HEK293T (cell line): ENCODE measurements around the gene PAPLN.

Experiments
- CTCF ChIA-PET: fragments of 350-600 bp; formaldehyde crosslinking; extraction: SDS; loops from one replicate; lab custom pipeline; 2021; ENCODE audit warnings: antibody characterized with exemption, inconsistent platforms; lab: Yijun Ruan, JAX
- POLR2A ChIA-PET: fragments of 350-600 bp; formaldehyde crosslinking; extraction: SDS; loops from one replicate; lab custom pipeline; 2020; ENCODE audit warnings: antibody characterized with exemption, inconsistent platforms; lab: Yijun Ruan, JAX
- DNase-seq: peaks from one replicate; pipeline ENCODE4 v3.0.0; 2012; ENCODE audit warnings: mixed read lengths; ENCODE audit errors: extremely low spot score
- ARNT ChIP-seq: fragments of 450-650 bp; IDR thresholded peaks from 2 replicates; pipeline ENCODE4 v1.6.1; 2017; ENCODE audit warnings: mild to moderate bottlenecking
- BHLHE40 ChIP-seq: fragments of 450-650 bp; IDR thresholded peaks from 2 replicates; pipeline ENCODE4 v1.6.1; 2016; ENCODE audit warnings: mild to moderate bottlenecking, moderate library complexity, borderline replicate concordance
- CTBP1 ChIP-seq: fragments of 450-650 bp; IDR thresholded peaks from 2 replicates; pipeline ENCODE4 v1.6.1; 2016; ENCODE audit warnings: borderline replicate concordance
- ELF4 ChIP-seq: fragments of 450-650 bp; IDR thresholded peaks from 2 replicates; pipeline ENCODE4 v1.6.1; 2017; ENCODE audit warnings: antibody characterized with exemption
- FOXA1 ChIP-seq: fragments of 450-650 bp; IDR thresholded peaks from 2 replicates; pipeline ENCODE4 v1.6.1; 2016; ENCODE audit warnings: mild to moderate bottlenecking
- FOXK2 ChIP-seq: fragments of 450-650 bp; IDR thresholded peaks from 2 replicates; pipeline ENCODE4 v1.6.1; 2016; ENCODE audit warnings: mild to moderate bottlenecking
- FOXM1 ChIP-seq: fragments of 450-650 bp; IDR thresholded peaks from 2 replicates; pipeline ENCODE4 v1.6.1; 2017; ENCODE audit warnings: mild to moderate bottlenecking, borderline replicate concordance
- HDGF ChIP-seq: fragments of 450-650 bp; IDR thresholded peaks from 2 replicates; pipeline ENCODE4 v1.6.1; 2017; ENCODE audit warnings: antibody characterized with exemption, borderline replicate concordance
- L3MBTL2 ChIP-seq: fragments of 450-650 bp; conservative IDR thresholded peaks from 2 replicates; pipeline ENCODE4 v1.6.1; 2016; ENCODE audit warnings: mild to moderate bottlenecking
- LEF1 ChIP-seq: fragments of 450-650 bp; IDR thresholded peaks from 2 replicates; pipeline ENCODE4 v1.6.1; 2017; ENCODE audit warnings: mild to moderate bottlenecking, borderline replicate concordance
- NFRKB ChIP-seq: fragments of 450-650 bp; IDR thresholded peaks from 2 replicates; pipeline ENCODE4 v1.6.1; 2016; ENCODE audit warnings: mild to moderate bottlenecking, moderate library complexity
- PKNOX1 ChIP-seq: fragments of 450-650 bp; IDR thresholded peaks from 2 replicates; pipeline ENCODE4 v1.6.1; 2016
- SP1 ChIP-seq: fragments of 450-650 bp; IDR thresholded peaks from 2 replicates; pipeline ENCODE4 v1.6.1; 2017
- SUZ12 ChIP-seq: fragments of 450-650 bp; IDR thresholded peaks from 2 replicates; pipeline ENCODE4 v1.6.1; 2016; ENCODE audit warnings: mild to moderate bottlenecking
- TARDBP ChIP-seq: fragments of 450-650 bp; IDR thresholded peaks from 2 replicates; pipeline ENCODE4 v1.6.1; 2016
- ZNF384 ChIP-seq: fragments of 450-650 bp; IDR thresholded peaks from 2 replicates; pipeline ENCODE4 v1.6.1; 2016

PAPLN gene

GRCh38 chr14:73265721-73266046 is 28.4 kb downstream of the PAPLN start:
- POLR2A ChIA-PET, result no interaction called here
- TF ChIP-seq L3MBTL2 (no peak), SP1 (no peak), BHLHE40 (no peak)
- CTCF ChIA-PET, result no interaction called here
- DNase-seq, result no peak

DNA sequence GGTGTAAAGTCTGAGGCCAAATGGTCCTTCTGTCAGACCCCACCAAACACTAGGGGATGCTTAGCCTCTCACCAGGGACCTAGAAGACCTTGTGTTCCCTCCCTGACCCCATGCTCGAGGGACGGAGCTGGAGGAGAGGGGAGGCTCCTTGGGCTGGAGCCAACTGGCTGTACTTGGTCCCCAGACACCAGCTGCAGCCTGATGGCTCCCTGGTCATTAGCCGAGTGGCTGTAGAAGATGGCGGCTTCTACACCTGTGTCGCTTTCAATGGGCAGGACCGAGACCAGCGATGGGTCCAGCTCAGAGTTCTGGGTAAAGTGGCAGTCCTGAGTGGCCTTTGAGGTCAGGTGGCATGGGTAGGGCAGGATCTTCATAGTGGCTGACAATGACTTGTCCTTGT is 29.0 kb downstream of the PAPLN start:
- TF ChIP-seq ZNF384, result no peak
- no peak for TF ChIP-seq FOXA1
- no peak for TF ChIP-seq SUZ12
- no peak for TF ChIP-seq L3MBTL2
- no peak for TF ChIP-seq BHLHE40
- no peak for TF ChIP-seq SP1
- TF ChIP-seq FOXK2, result no peak
- no peak for TF ChIP-seq HDGF
- TF ChIP-seq NFRKB, result no peak
- TF ChIP-seq TARDBP, result no peak
- no peak for TF ChIP-seq ARNT
- no peak for TF ChIP-seq FOXM1
- no peak for TF ChIP-seq ELF4
- TF ChIP-seq CTBP1, result no peak
- TF ChIP-seq PKNOX1, result no peak
- no peak for TF ChIP-seq LEF1
- DNase-seq, result no peak
- POLR2A ChIA-PET, result no interaction called here
- CTCF ChIA-PET, result no interaction called here

DNA sequence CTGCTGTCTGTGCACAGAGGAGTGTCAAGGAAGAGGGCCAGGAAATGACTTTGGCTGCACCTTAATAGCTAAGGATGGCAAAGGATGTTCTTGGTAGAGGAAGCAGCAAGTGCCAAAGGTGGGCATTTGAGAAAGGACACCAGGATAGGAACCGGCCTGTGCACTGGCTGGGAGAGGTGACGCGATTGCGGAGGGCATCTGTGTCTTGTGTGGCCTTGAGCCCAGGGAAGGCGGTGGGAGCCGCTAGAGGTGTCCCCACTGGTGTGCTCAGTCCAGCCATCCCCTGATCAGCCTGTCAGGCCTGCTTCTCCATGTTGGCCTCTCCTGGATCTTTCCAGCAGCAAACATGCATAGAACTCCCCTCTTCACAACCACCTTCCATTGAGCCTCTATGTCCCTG is 30.2 kb downstream of the PAPLN start:
- DNase-seq, result no peak
- POLR2A ChIA-PET, result no interaction called here

DNA sequence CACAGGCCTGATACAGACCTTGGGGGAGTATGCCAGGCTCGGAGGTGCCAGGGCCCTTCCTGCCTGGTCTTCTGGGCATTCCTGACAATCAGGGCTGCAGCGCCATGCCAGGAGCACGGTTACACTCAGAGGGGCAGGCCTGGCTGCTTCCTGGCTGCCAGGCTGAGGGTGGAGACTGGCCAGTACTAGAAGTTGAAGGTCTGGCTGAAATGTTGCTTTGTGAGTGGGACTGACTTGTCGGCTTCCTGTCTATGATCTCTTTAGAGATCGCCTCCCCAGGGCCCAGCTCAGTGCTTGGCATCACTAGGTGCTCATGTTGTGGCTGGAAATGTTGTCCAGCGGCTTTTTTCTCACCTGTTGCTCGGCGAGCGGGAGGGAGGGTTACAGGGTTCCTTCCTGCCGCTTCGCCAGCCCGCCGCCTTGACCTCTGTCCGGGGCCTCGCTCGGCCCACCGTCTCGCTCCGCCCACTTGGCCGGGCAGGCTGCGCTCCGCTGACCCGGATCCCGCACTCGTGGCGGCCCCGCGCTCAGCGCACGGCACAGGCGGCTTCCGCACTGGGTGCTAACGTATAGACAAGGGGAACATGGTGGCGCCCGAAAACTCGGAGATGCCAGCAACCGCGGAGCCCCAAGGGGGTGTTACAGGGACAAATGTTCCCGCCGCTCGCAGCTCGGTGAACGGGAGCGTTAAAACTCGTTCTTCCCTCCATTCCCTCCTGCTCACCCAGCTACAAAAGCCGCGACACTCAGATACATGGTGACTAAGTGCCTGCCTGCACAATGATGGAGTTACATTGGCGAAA is 32.6 kb downstream of the PAPLN start:
- no peak for DNase-seq
- TF ChIP-seq BHLHE40 (no peak), ELF4 (no peak), FOXK2 (no peak), ZNF384 (no peak)
- POLR2A ChIA-PET, result no interaction called here
- CTCF ChIA-PET, result no interaction called here

More for the DNA sequence above, 30.2 kb downstream of the PAPLN start:
- CTCF ChIA-PET, result no interaction called here
- TF ChIP-seq BHLHE40, result no peak
- TF ChIP-seq HDGF, result no peak
- no peak for TF ChIP-seq CTBP1
- TF ChIP-seq SP1, result no peak
- no peak for TF ChIP-seq FOXA1
- no peak for TF ChIP-seq PKNOX1
- no peak for TF ChIP-seq FOXK2
- no peak for TF ChIP-seq TARDBP
- no peak for TF ChIP-seq LEF1

DNA sequence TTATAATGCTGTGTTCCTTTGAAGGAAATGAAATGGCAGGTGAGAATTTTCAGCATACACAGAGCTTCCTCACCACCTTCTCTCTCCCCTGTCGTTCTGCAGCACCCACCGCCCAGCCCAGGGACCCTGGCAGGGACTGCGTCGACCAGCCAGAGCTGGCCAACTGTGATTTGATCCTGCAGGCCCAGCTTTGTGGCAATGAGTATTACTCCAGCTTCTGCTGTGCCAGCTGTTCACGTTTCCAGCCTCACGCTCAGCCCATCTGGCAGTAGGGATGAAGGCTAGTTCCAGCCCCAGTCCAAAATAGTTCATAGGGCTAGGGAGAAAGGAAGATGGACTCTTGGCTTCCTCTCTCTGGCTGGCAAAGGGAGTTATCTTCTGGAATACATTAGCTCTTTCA is 35.1 kb downstream of the PAPLN start:
- CTCF ChIA-PET, result interaction anchor here (0.9 to 1.6 kb wide), 2 partner anchors 10 to 23 kb away, joined by 5 to 7 read pairs; no protein-coding TSS in a partner anchor
- DNase-seq, result no peak
- TF ChIP-seq LEF1 (no peak), FOXA1 (no peak), HDGF (no peak), NFRKB (no peak), PKNOX1 (no peak), ARNT (no peak), FOXM1 (no peak), ELF4 (no peak), SUZ12 (no peak), SP1 (no peak), FOXK2 (no peak), BHLHE40 (no peak), CTBP1 (no peak), TARDBP (no peak), ZNF384 (no peak), L3MBTL2 (no peak)
- POLR2A ChIA-PET, result no interaction called here

DNA sequence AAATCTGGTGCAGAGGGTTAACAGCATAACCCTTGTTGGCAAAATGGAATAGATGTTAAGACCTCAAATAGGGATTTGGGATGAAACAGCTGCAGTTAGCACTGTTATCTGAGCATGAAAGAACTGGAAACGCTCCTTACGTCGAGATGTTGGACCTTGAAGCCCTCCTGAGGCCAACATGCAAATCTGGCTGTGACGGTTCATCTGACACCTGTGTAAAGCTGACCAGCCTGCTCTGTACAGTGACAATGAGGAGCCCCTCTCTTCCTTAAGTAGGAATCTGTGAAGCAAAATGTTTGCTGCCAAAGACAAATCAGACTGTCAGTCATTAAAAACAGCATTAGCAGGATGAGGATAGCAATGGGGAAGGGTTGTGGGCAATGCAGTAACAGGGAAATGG is 36.5 kb downstream of the PAPLN start:
- DNase-seq, result no peak
- POLR2A ChIA-PET, result no interaction called here
- no peak for TF ChIP-seq SP1
- no peak for TF ChIP-seq LEF1
- TF ChIP-seq L3MBTL2, result no peak
- no peak for TF ChIP-seq ARNT
- no peak for TF ChIP-seq TARDBP
- TF ChIP-seq SUZ12, result no peak
- no peak for TF ChIP-seq FOXM1
- TF ChIP-seq CTBP1, result no peak
- TF ChIP-seq FOXA1, result no peak
- no peak for TF ChIP-seq PKNOX1
- TF ChIP-seq ELF4, result no peak
- TF ChIP-seq HDGF, result no peak
- no peak for TF ChIP-seq NFRKB
- CTCF ChIA-PET, result interaction anchor here (0.7 kb wide), 1 partner anchor 14 kb away, joined by 3 read pairs; no protein-coding TSS in a partner anchor
